Measurements from ENCODE around the gene MYRIP. TPM values are rescaled to one million over a fixed set of nuclear protein-coding genes. Genes with fewer than 3 reads are reported as not detected.

The MYRIP gene
- total RNA-seq, 2 donors from 2014 or later, result not detected

- H3K27me3 Mint-ChIP-seq, result peaks cover 8% of the 10 kb centered on the region
- peak overlapping the region; percentile 25 for H3K4me3 Mint-ChIP-seq
- peaks cover 2% of the 10 kb centered on the region for H3K4me1 Mint-ChIP-seq
- H3K9me3 ChIP-seq (ENCODE audit: control insufficient read depth, low read length, poor library complexity, severe bottlenecking), result no peaks in the 10 kb centered on the region
- H3K36me3 Mint-ChIP-seq (ENCODE audit: low read depth), result no peaks in the 10 kb centered on the region
- DNase-seq, result no peak
- no peak for ATAC-seq
- no peak overlapping the region for H3K27ac Mint-ChIP-seq
These were observed 391.4 kb downstream of the MYRIP start for GRCh38 chr3:40200692-40201316.

- Mint-ChIP-seq H3K36me3 (ENCODE audit: low read depth) (no peaks in the 10 kb centered on the region), H3K4me1 (peaks cover 2% of the 10 kb centered on the region), H3K4me3 (no peak overlapping the region), H3K27me3 (peaks cover 8% of the 10 kb centered on the region), H3K27ac (no peak overlapping the region)
- DNase-seq (no peak), ATAC-seq (no peak)
- no peaks in the 10 kb centered on the region for H3K9me3 ChIP-seq (ENCODE audit: control insufficient read depth, low read length, poor library complexity, severe bottlenecking)
These were observed 392.4 kb downstream of the MYRIP start for GRCh38 chr3:40201770-40202169.

- H3K9me3 ChIP-seq (ENCODE audit: control insufficient read depth, low read length, poor library complexity, severe bottlenecking), result no peaks in the 10 kb centered on the region
- no peaks in the 10 kb centered on the region for H3K36me3 Mint-ChIP-seq (ENCODE audit: low read depth)
- peaks cover 2% of the 10 kb centered on the region for H3K4me1 Mint-ChIP-seq
- H3K27me3 Mint-ChIP-seq, result no peaks in the 10 kb centered on the region
- DNase-seq (no peak), ATAC-seq (no peak)
- no peak overlapping the region for H3K4me3 Mint-ChIP-seq
- no peak overlapping the region for H3K27ac Mint-ChIP-seq
These were observed 397.1 kb downstream of the MYRIP start for GRCh38 chr3:40206522-40206921.

GRCh38 chr3:40207796-40208195, 398.4 kb downstream of the MYRIP start:
- H3K9me3 ChIP-seq (ENCODE audit: control insufficient read depth, low read length, poor library complexity, severe bottlenecking), result no peaks in the 10 kb centered on the region
- DNase-seq (no peak), ATAC-seq (no peak)
- no peaks in the 10 kb centered on the region for H3K36me3 Mint-ChIP-seq (ENCODE audit: low read depth)
- H3K4me3 Mint-ChIP-seq, result no peak overlapping the region
- no peaks in the 10 kb centered on the region for H3K4me1 Mint-ChIP-seq
- no peak overlapping the region for H3K27ac Mint-ChIP-seq
- no peaks in the 10 kb centered on the region for H3K27me3 Mint-ChIP-seq

- Mint-ChIP-seq H3K4me1 (peaks cover 2% of the 10 kb centered on the region), H3K4me3 (no peak overlapping the region), H3K27me3 (no peaks in the 10 kb centered on the region), H3K27ac (no peak overlapping the region), H3K36me3 (ENCODE audit: low read depth) (peaks cover 2% of the 10 kb centered on the region)
- DNase-seq (no peak), ATAC-seq (no peak)
- no peaks in the 10 kb centered on the region for H3K9me3 ChIP-seq (ENCODE audit: control insufficient read depth, low read length, poor library complexity, severe bottlenecking)
These were observed 398.8 kb downstream of the MYRIP start for GRCh38 chr3:40208251-40208650.

- no peak for DNase-seq
- Mint-ChIP-seq H3K4me1 (peaks cover 2% of the 10 kb centered on the region), H3K27ac (no peak overlapping the region), H3K27me3 (no peaks in the 10 kb centered on the region), H3K36me3 (ENCODE audit: low read depth) (peaks cover 2% of the 10 kb centered on the region), H3K4me3 (no peak overlapping the region)
- no peak for ATAC-seq
- H3K9me3 ChIP-seq (ENCODE audit: control insufficient read depth, low read length, poor library complexity, severe bottlenecking), result no peaks in the 10 kb centered on the region
These were observed 402.2 kb downstream of the MYRIP start for GRCh38 chr3:40211579-40211978.

- Mint-ChIP-seq H3K27ac (no peak overlapping the region), H3K27me3 (no peaks in the 10 kb centered on the region), H3K4me3 (no peak overlapping the region), H3K4me1 (peaks cover 2% of the 10 kb centered on the region), H3K36me3 (ENCODE audit: low read depth) (peaks cover 2% of the 10 kb centered on the region)
- DNase-seq (no peak), ATAC-seq (no peak)
- no peaks in the 10 kb centered on the region for H3K9me3 ChIP-seq (ENCODE audit: control insufficient read depth, low read length, poor library complexity, severe bottlenecking)
These were observed 404.1 kb downstream of the MYRIP start for GRCh38 chr3:40213556-40213955.

GRCh38 chr3:40215015-40215414, 405.6 kb downstream of the MYRIP start:
- Mint-ChIP-seq H3K36me3 (ENCODE audit: low read depth) (peaks cover 2% of the 10 kb centered on the region), H3K27ac (no peak overlapping the region), H3K27me3 (no peaks in the 10 kb centered on the region), H3K4me3 (no peak overlapping the region), H3K4me1 (peaks cover 2% of the 10 kb centered on the region)
- DNase-seq (no peak), ATAC-seq (no peak)
- no peaks in the 10 kb centered on the region for H3K9me3 ChIP-seq (ENCODE audit: control insufficient read depth, low read length, poor library complexity, severe bottlenecking)

- no peak for ATAC-seq
- H3K9me3 ChIP-seq (ENCODE audit: control insufficient read depth, low read length, poor library complexity, severe bottlenecking), result no peaks in the 10 kb centered on the region
- Mint-ChIP-seq H3K27me3 (no peaks in the 10 kb centered on the region), H3K36me3 (ENCODE audit: low read depth) (peaks cover 2% of the 10 kb centered on the region), H3K4me3 (no peak overlapping the region), H3K4me1 (peaks cover 2% of the 10 kb centered on the region), H3K27ac (no peak overlapping the region)
- no peak for DNase-seq
These were observed 407.1 kb downstream of the MYRIP start for GRCh38 chr3:40216471-40216870.

- Mint-ChIP-seq H3K27ac (no peak overlapping the region), H3K4me1 (peaks cover 2% of the 10 kb centered on the region), H3K27me3 (no peaks in the 10 kb centered on the region), H3K36me3 (ENCODE audit: low read depth) (peaks cover 4% of the 10 kb centered on the region), H3K4me3 (no peak overlapping the region)
- H3K9me3 ChIP-seq (ENCODE audit: control insufficient read depth, low read length, poor library complexity, severe bottlenecking), result no peaks in the 10 kb centered on the region
- no peak for DNase-seq
- no peak for ATAC-seq
These were observed 414.4 kb downstream of the MYRIP start for GRCh38 chr3:40223856-40224255.

- Mint-ChIP-seq H3K4me3 (no peak overlapping the region), H3K27me3 (no peaks in the 10 kb centered on the region), H3K4me1 (peaks cover 4% of the 10 kb centered on the region), H3K36me3 (ENCODE audit: low read depth) (peaks cover 4% of the 10 kb centered on the region), H3K27ac (no peak overlapping the region)
- no peak for DNase-seq
- H3K9me3 ChIP-seq (ENCODE audit: control insufficient read depth, low read length, poor library complexity, severe bottlenecking), result no peaks in the 10 kb centered on the region
- ATAC-seq, result no peak
These were observed 415.5 kb downstream of the MYRIP start for GRCh38 chr3:40224796-40225515.

- H3K4me1 Mint-ChIP-seq, result peaks cover 4% of the 10 kb centered on the region
- DNase-seq, result no peak
- H3K36me3 Mint-ChIP-seq (ENCODE audit: low read depth), result peaks cover 4% of the 10 kb centered on the region
- ATAC-seq, result no peak
- H3K27ac Mint-ChIP-seq, result no peak overlapping the region
- H3K27me3 Mint-ChIP-seq, result no peaks in the 10 kb centered on the region
- H3K4me3 Mint-ChIP-seq, result no peak overlapping the region
- no peaks in the 10 kb centered on the region for H3K9me3 ChIP-seq (ENCODE audit: control insufficient read depth, low read length, poor library complexity, severe bottlenecking)
These were observed 417.2 kb downstream of the MYRIP start for GRCh38 chr3:40226636-40227035.

- Mint-ChIP-seq H3K36me3 (ENCODE audit: low read depth) (peaks cover 8% of the 10 kb centered on the region), H3K27me3 (no peaks in the 10 kb centered on the region), H3K4me3 (no peak overlapping the region), H3K27ac (no peak overlapping the region), H3K4me1 (peaks cover 4% of the 10 kb centered on the region)
- no peaks in the 10 kb centered on the region for H3K9me3 ChIP-seq (ENCODE audit: control insufficient read depth, low read length, poor library complexity, severe bottlenecking)
- no peak for DNase-seq
- ATAC-seq, result no peak
These were observed 419.5 kb downstream of the MYRIP start for GRCh38 chr3:40228792-40229350.

- peak; percentile 41 for ATAC-seq
These were observed 420.0 kb downstream of the MYRIP start for GRCh38 chr3:40229386-40229785.

More at GRCh38 chr3:40229386-40229785, 420.0 kb downstream of the MYRIP start:
- Mint-ChIP-seq H3K4me3 (no peak overlapping the region), H3K4me1 (peaks cover 4% of the 10 kb centered on the region), H3K27ac (no peak overlapping the region), H3K36me3 (ENCODE audit: low read depth) (peaks cover 9% of the 10 kb centered on the region), H3K27me3 (no peaks in the 10 kb centered on the region)
- no peak for DNase-seq
- no peaks in the 10 kb centered on the region for H3K9me3 ChIP-seq (ENCODE audit: control insufficient read depth, low read length, poor library complexity, severe bottlenecking)

All from T-helper 17 cell (primary cell).